ENCODE measurements around the gene COX6B1. TPM values are rescaled to one million over a fixed set of nuclear protein-coding genes. Genes with fewer than 3 reads are reported as not detected.
A peak's percentile ranks its signal among the peaks of the same experiment; 100 is the strongest.
"Not testable (repeated sequence)": the region's sequence is repeated elsewhere in the genome, so short reads cannot be mapped to it uniquely, and the experiment has no call there.

The COX6B1 gene
- total RNA-seq, 2 donors from 2014 or later, result 401 to 445 TPM

DNA sequence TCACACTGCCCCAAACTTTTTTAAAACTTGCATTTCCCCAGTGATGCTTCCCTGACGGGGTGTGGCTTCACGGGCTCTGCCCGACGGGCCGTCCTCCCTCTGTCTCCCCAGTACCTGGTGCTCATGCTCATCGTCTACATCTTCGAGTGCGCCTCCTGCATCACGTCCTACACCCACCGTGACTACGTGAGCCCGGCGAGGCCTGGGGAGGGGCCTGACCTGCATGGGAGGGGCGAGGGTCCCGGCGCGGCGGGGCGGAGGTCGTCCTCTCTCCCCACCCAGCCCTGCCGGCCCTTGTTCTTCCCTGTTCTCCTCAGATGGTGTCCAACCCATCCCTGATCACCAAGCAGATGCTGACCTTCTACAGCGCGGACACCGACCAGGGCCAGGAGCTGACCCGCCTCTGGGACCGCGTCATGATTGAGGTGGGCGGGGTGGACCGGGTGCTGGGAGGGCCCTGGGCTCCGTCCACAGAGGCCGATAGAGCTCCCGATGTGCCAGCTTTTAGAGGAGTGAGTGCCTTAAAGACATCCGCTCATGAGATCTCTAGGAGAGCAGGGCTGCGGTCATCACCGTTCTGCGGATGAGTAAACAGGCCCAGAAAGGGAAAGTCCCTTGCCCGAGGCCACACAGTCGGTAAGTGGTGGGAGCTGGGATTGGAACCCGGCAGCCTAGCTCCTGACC, 25.1 kb downstream of the COX6B1 start:
- Mint-ChIP-seq H3K4me1 (peaks cover 2% of the 10 kb centered on the region), H3K36me3 (ENCODE audit: low read depth) (no peaks in the 10 kb centered on the region), H3K27me3 (ENCODE audit: insufficient read depth) (peaks cover 57% of the 10 kb centered on the region), H3K9me3 (no peaks in the 10 kb centered on the region), H3K4me3 (peak overlapping the region; percentile 60), H3K27ac (no peak overlapping the region)
- H3K27me3 ChIP-seq (ENCODE audit: control insufficient read depth, insufficient read depth, low read length, poor library complexity, severe bottlenecking), result peaks cover 22% of the 10 kb centered on the region
- H3K4me1 ChIP-seq (ENCODE audit: control insufficient read depth, insufficient read depth, low read length), result no peaks in the 10 kb centered on the region
- 7 to 11% methylated on average over 13 to 39 of the region's 39 CpGs for WGBS, 2 experiments (ENCODE audit: insufficient coverage in 1 of 2, insufficient read length in 1 of 2)
- TF ChIP-seq, protein P1, sequence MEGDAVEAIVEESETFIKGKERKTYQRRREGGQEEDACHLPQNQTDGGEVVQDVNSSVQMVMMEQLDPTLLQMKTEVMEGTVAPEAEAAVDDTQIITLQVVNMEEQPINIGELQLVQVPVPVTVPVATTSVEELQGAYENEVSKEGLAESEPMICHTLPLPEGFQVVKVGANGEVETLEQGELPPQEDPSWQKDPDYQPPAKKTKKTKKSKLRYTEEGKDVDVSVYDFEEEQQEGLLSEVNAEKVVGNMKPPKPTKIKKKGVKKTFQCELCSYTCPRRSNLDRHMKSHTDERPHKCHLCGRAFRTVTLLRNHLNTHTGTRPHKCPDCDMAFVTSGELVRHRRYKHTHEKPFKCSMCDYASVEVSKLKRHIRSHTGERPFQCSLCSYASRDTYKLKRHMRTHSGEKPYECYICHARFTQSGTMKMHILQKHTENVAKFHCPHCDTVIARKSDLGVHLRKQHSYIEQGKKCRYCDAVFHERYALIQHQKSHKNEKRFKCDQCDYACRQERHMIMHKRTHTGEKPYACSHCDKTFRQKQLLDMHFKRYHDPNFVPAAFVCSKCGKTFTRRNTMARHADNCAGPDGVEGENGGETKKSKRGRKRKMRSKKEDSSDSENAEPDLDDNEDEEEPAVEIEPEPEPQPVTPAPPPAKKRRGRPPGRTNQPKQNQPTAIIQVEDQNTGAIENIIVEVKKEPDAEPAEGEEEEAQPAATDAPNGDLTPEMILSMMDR (conservative IDR thresholded peaks at IDR 0.05), result no peak
- no peaks in the 10 kb centered on the region for H3K36me3 ChIP-seq (ENCODE audit: control insufficient read depth, insufficient read depth, low read length)
- peak; percentile 92 for DNase-seq
- peak overlapping the region; percentile 75 for H3K4me3 ChIP-seq (ENCODE audit: low read length)
- H3K9ac ChIP-seq (ENCODE audit: extremely low read depth, low read length, poor library complexity, severe bottlenecking), result no peak overlapping the region
- H3K27ac ChIP-seq (ENCODE audit: low read depth, low read length), result no peak overlapping the region
- H3K9me3 ChIP-seq (ENCODE audit: control insufficient read depth, low read length), result no peaks in the 10 kb centered on the region

DNA sequence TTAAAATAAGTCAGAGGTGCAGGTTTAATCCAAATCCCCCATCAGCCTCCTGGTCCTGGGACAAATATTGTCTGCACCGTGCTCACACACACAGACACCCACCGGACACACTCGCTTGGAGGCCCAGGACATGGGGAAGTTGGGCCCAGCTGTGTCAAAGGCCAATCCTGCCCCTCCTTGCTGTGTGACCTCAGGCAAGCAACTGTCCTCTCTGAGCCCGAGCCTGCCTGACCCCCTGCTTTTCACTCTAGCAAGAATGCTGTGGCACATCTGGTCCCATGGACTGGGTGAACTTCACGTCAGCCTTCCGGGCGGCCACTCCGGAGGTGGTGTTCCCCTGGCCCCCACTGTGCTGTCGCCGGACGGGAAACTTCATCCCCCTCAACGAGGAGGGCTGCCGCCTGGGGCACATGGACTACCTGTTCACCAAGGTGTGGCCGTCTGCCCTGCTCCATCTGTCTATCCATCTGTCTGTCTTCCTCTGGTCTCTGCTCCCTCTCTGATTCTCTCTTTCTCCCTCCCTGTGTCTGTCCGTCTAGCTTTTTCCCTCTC, 27.5 kb downstream of the COX6B1 start:
- WGBS, 2 experiments (ENCODE audit: insufficient coverage in 1 of 2, insufficient read length in 1 of 2), result 87 to 88% methylated on average over 13 to 15 of the region's 15 CpGs
- H3K4me3 Mint-ChIP-seq, result no peak overlapping the region
- H3K27ac ChIP-seq (ENCODE audit: low read depth, low read length), result no peak overlapping the region
- H3K27me3 Mint-ChIP-seq (ENCODE audit: insufficient read depth), result peaks cover 40% of the 10 kb centered on the region
- no peaks in the 10 kb centered on the region for H3K36me3 Mint-ChIP-seq (ENCODE audit: low read depth)
- TF ChIP-seq, protein P1 (conservative IDR thresholded peaks at IDR 0.05), result no peak
- no peak overlapping the region for H3K27ac Mint-ChIP-seq
- peaks cover 10% of the 10 kb centered on the region for H3K27me3 ChIP-seq (ENCODE audit: control insufficient read depth, insufficient read depth, low read length, poor library complexity, severe bottlenecking)
- no peaks in the 10 kb centered on the region for H3K4me1 ChIP-seq (ENCODE audit: control insufficient read depth, insufficient read depth, low read length)
- no peaks in the 10 kb centered on the region for H3K36me3 ChIP-seq (ENCODE audit: control insufficient read depth, insufficient read depth, low read length)
- H3K9ac ChIP-seq (ENCODE audit: extremely low read depth, low read length, poor library complexity, severe bottlenecking), result no peak overlapping the region
- no peaks in the 10 kb centered on the region for H3K9me3 ChIP-seq (ENCODE audit: control insufficient read depth, low read length)
- no peaks in the 10 kb centered on the region for H3K9me3 Mint-ChIP-seq
- H3K4me1 Mint-ChIP-seq, result peaks cover 2% of the 10 kb centered on the region
- DNase-seq, result no peak
- H3K4me3 ChIP-seq (ENCODE audit: low read length), result no peak overlapping the region

DNA sequence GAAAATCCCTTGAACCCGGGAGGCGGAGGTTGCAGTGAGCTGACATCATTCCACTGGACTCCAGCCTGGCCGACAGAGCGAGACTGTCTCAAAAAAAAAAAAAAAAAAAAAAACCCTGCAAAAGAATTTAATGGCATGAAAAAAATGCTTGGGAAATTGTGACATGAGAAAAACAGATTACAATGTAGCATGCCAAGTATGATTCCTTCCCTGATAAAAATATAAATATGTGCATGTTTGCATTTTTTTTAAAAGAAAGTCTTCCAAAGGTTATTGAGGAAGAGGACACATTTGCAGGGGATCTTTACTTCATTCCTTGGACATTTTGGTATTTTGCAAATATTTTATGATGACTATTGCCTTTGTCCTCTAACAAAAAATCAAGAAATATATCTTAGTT, 41.7 kb downstream of the COX6B1 start:
- H3K4me1 ChIP-seq (ENCODE audit: control insufficient read depth, insufficient read depth, low read length), result no peaks in the 10 kb centered on the region
- no peaks in the 10 kb centered on the region for H3K9me3 ChIP-seq (ENCODE audit: control insufficient read depth, low read length)
- Mint-ChIP-seq H3K9me3 (no peaks in the 10 kb centered on the region), H3K4me3 (no peak overlapping the region), H3K27ac (no peak overlapping the region), H3K36me3 (ENCODE audit: low read depth) (no peaks in the 10 kb centered on the region), H3K27me3 (ENCODE audit: insufficient read depth) (no peaks in the 10 kb centered on the region), H3K4me1 (no peaks in the 10 kb centered on the region)
- TF ChIP-seq, protein P1 (conservative IDR thresholded peaks at IDR 0.05), result no peak
- H3K36me3 ChIP-seq (ENCODE audit: control insufficient read depth, insufficient read depth, low read length), result no peaks in the 10 kb centered on the region
- no peaks in the 10 kb centered on the region for H3K27me3 ChIP-seq (ENCODE audit: control insufficient read depth, insufficient read depth, low read length, poor library complexity, severe bottlenecking)
- DNase-seq, result no peak
- no peak overlapping the region for H3K9ac ChIP-seq (ENCODE audit: extremely low read depth, low read length, poor library complexity, severe bottlenecking)
- no peak overlapping the region for H3K27ac ChIP-seq (ENCODE audit: low read depth, low read length)
- WGBS, 2 experiments (ENCODE audit: insufficient coverage in 1 of 2, insufficient read length in 1 of 2), result 90 to 100% methylated on average over 2 to 4 of the region's 4 CpGs
- H3K4me3 ChIP-seq (ENCODE audit: low read length), result no peak overlapping the region

DNA sequence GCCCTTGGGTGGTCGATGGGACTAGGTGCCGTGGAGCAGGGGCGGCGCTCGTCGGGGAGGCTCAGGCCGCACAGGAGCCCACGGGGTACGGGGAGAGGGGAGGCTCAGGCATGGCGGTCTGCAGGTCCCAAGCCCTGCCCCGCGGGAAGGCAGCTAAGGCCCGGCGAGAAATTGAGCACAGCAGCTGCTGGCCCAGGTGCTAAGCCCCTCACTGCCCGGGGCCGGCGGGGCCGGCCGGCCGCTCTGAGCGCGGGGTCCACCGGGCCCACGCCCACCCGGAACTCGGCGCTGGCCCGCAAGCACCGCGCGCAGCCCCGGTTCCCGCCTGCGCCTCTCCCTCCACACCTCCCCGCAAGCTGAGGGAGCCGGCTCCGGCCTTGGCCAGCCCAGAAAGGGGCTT, 43.0 kb downstream of the COX6B1 start:
- H3K27me3 ChIP-seq (ENCODE audit: control insufficient read depth, insufficient read depth, low read length, poor library complexity, severe bottlenecking); H3K9me3 Mint-ChIP-seq; H3K27ac Mint-ChIP-seq; H3K9me3 ChIP-seq (ENCODE audit: control insufficient read depth, low read length); H3K9ac ChIP-seq (ENCODE audit: extremely low read depth, low read length, poor library complexity, severe bottlenecking); H3K27me3 Mint-ChIP-seq (ENCODE audit: insufficient read depth); H3K4me1 Mint-ChIP-seq; H3K36me3 Mint-ChIP-seq (ENCODE audit: low read depth); H3K4me3 ChIP-seq (ENCODE audit: low read length); H3K36me3 ChIP-seq (ENCODE audit: control insufficient read depth, insufficient read depth, low read length); H3K4me3 Mint-ChIP-seq; H3K27ac ChIP-seq (ENCODE audit: low read depth, low read length); H3K4me1 ChIP-seq (ENCODE audit: control insufficient read depth, insufficient read depth, low read length); DNase-seq: not testable (repeated sequence)
- WGBS, 2 experiments (ENCODE audit: insufficient coverage in 1 of 2, insufficient read length in 1 of 2), result 92 to 93% methylated on average over 5 to 37 of the region's 37 CpGs

Data from endodermal cell (in vitro differentiated cells).